Stimulated activated CD8-positive, alpha-beta memory T cell treated with anti-CD3 and anti-CD28 coated beads, Interleukin-7, amount 100 ng/mL, for 1 hour (primary cell): ENCODE data around the gene ERBIN.
"Not testable (repeated sequence)": the region's sequence is repeated elsewhere in the genome, so short reads cannot be mapped to it uniquely, and the experiment has no call there.

Source experiments
- DNase-seq, 2 donors: peaks; one replicate each; pipeline ENCODE4 v3.0.0-alpha.2; 2020; ENCODE audit warnings: low read depth in 2 of 2

Gene ERBIN

GRCh38 chr5:65967288-65968066 lies 41.1 kb downstream of the ERBIN start:
- DNase-seq, result no peak

DNA sequence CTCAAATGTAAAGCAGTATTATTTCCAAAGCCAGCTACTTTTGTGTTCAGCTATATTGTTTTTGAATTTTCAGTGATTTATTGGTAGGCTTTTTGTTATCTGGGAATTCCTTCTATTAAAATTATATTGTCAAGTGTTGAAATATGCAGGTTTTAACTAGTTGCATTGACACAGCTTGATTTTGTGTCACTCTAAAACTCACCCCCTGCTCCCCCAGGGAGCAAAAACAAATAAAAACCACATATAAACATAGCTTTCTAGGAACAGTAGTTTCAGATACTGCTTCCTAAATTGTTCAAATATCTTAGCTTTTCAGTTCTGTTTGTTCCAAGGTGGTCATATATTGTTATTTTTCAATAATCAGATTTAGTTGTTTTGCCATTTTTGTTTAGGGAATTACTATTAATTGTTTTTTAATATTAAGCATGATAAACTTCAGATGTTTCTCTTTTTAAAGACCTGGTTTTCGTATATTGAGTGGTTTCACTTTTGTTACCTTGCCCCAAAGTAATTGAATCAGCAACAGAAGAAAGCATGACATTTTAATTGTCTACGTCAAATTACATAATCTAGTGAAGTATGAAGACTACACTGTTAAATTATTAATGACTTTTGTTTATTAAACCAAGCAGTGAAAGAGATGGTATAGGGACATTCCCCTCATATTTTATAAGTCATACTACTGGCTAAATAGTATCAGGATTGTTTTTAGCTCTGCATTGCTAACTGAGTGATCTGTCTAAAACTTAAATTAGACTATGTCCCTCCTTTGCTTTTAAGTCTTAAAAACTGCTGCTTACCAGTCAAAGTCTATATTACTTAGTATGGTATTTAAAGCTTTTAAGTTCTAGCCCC lies 43.4 kb downstream of the ERBIN start:
- DNase-seq, result no peak

GRCh38 chr5:65970481-65971367 lies 44.3 kb downstream of the ERBIN start:
- DNase-seq, result no peak

DNA sequence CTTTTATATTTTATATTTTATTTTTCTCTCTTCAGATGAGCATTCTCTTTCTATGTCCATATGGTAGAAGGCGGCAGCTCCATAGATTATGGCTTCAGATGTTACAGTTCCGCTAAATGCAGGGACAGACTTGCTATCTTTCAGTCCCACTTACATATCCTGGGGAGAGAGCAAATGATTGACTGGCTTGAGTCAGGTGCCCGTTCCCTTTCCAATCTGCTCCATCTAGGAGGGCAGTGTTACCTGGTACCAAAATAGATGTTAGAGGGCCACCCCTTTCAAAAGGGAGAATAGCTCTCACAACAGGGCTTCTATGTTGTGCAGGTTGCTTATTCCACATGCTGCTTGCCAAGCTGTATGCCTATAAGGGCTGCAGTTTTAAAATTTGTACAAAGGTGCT lies 45.3 kb downstream of the ERBIN start:
- DNase-seq, result no peak

- not testable (repeated sequence) for DNase-seq
Observed at GRCh38 chr5:65972896-65973295, 46.5 kb downstream of the ERBIN start.

DNA sequence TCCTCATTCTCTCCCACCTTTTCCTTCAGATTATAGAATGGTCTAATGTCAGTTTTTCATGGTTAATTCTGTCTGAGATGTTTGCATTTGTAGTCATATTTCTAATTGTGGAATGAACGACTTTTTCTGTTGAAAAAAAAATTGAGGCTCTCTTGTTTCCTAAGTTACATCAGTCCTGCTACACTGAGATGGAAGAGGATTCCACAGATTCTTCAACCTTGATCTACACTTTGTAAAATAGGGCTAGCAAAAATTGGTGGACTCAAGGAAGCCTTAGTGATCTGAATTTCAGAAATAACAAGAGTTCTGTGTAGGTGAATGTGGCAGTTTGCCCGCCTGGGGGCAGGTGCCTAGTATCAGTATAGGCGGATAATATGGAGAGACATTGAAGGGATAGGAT lies 51.9 kb downstream of the ERBIN start:
- DNase-seq, result no peak

DNA sequence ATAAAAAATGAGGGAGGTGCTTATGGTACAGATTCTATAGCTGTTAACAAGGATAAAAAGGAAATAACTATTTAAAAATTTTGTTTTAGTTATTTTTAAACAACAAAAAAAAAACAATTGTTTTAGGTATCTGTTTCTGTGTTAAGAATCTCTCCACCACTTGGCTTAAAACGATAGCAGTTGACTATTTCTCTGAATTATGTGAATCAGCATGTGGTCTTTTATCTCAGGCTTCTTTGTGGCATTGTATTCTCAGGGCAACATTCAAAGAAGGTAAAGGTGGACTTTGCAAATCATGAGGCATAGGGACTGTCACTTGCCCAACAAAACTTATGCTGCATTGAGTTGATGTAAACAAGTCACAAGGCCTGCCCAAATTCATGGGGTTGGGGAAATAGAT lies 55.2 kb downstream of the ERBIN start:
- no peak for DNase-seq

- no peak for DNase-seq
Observed at GRCh38 chr5:65981969-65982619, 55.7 kb downstream of the ERBIN start.

- no peak for DNase-seq
Observed at GRCh38 chr5:65982635-65983034, 56.3 kb downstream of the ERBIN start.

DNA sequence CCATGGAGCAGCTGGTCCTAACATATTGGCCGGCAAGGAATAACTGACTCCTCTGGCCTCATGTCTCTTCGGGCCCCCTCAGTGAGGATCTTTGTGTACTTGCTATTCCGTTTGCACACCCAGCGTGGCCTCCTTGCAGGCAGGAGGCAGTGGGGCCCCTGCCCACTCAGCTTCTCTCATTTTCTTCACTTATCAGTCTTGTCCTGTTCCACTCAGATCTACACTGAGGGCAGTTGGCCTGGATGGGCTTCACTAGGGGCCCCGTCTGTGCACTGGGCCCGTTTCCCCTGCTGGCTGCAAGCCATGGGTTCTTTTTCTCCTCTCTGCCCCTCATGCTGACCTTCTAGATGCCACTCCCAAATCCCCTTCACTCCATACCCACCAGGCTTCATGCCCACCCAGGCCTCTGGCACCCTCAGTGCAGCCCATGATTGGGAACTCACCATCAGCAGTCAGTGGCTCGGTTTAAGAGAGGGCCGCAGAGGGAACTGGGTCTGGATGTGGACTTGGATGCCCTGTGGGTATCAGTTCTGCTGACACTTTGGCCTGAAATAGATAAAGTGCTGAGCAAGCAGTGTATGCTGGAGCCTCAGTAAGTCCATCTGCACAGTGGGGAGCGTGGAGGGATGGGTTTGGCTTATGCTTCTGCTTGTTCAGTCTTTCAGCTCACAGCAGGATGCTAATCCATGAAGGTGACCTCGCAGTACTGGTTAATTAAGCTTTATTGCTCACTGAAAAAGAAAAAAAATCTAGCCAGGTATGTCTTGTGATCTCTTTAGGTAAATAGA lies 57.9 kb downstream of the ERBIN start:
- DNase-seq, result no peak

DNA sequence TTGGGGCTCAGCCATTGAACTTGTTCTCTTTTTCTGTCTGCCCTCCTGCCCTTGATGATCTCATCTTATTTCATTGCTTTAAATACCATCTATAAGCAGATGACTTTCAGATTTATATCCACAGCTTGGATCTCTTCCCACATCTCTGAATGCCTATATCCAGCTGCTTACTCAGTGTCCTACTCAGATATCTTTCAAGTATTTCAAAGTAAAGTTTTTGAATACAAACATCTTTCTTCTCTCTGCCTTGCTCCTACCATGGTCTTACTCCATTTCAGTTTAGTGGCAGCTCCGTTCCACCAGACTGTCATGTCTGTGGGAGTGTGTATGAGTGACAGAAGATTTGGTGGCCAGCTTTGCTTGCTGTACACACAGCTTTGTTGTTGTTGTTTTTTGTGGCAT lies 59.7 kb downstream of the ERBIN start:
- DNase-seq, result no peak

GRCh38 chr5:65986796-65987195 lies 60.4 kb downstream of the ERBIN start:
- no peak for DNase-seq

DNA sequence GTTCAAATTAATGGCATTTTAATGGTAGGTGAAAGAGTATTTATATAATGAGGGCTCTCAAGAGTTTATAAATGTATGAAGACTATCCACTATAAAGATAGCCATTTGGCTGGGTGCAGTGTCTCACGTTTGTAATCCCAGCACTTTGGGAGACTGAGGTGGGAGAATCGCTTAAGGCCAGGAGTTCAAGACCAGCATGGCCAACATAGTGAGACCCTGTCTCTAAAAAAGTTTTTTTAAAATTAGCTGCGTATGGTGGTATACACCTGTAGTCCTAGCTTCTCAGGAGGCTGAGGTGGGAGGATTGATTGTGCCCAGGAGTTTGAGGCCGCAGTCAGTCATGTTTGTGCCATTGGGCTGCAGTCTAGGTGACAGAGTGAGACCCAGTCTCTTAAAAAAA lies 61.6 kb downstream of the ERBIN start:
- DNase-seq, result no peak

DNA sequence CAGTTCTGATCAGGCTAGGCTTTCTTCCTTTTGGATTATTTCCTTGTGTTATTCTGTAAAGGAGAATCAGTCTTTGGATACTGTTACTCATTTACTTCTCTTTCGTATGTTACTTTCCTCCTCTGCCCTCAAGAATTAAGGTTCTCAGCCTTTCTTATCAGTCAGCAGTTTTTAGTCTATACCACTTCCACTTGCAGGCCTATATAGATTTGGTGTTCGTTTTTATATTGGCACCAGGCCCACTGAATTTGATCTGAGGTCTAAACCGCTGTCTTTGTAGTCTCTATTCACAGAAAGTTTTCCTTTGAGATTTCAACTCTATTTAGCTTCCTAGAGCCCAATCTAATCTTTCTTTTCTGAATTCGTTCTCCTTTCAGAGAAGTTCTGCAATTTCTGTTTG lies 62.8 kb downstream of the ERBIN start:
- DNase-seq, result no peak

DNA sequence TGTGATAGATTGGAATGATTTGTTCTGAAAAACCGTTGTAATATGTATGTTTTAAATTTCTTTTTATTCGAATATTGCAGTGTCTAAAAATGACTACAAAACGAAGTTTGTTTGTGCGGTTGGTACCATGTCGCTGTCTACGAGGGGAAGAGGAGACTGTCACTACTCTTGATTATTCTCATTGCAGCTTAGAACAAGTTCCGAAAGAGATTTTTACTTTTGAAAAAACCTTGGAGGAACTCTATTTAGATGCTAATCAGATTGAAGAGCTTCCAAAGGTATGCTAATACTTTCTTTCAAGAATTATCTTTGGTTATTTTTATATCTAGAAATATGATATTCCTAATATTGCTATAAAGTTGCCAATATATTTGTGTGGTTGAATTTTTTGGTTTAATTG lies 66.3 kb downstream of the ERBIN start:
- DNase-seq, result no peak

- no peak for DNase-seq
Observed at GRCh38 chr5:65994117-65994786, 67.9 kb downstream of the ERBIN start.

GRCh38 chr5:65999061-65999723 lies 72.8 kb downstream of the ERBIN start:
- DNase-seq, result no peak

DNA sequence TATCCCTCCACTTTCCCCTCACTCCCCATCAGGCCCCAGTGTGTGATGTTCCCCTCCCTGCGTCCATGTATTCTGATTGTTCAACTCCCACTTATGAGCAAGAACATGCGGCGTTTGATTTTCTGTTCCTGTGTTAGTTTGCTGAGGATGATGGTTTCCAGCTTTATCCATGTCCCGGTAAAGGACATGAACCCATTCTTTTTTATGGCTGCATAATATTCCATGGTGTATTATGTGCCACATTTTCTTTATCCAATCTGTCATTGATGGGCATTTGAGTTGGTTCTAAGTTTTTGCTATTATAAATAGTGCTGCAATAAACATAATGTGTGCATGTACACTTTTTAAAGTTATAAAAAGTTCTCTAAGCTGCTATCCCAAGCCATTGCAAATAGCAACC lies 75.6 kb downstream of the ERBIN start:
- DNase-seq, result no peak

- DNase-seq, result no peak
Observed at GRCh38 chr5:66002415-66002814, 76.0 kb downstream of the ERBIN start.

- DNase-seq, result no peak
Observed at GRCh38 chr5:66004216-66004615, 77.8 kb downstream of the ERBIN start.
